ENCODE measurements around the gene DBNL.

DNA sequence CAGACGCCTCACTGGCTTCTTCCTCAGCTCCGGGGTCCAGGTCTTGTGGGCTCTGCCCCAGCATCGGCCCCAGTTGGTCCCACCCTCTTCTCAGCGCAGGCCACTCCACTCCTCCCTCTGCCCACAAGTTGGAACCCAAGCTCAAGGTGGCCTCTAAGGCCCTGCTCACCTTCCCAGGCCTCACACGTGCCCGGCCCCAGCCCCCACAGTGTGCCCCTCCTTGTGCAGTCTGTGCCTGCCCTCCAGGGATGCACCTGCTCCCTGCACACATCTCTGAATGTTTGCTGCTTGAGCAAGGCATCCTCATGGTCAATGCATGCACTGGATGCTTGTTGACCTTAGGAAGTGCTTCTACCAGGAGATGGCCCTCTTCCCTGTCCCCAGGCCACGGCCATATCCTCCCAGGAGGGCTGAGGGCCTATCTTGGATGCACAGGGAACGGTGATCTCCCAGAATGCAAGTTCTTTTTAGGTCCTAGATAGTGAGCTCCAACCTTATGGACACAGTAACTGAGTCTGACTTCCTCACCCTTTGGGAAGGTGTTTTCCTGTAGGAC lies 51.9 kb downstream of the DBNL start:
- TF ChIP-seq, protein P1, sequence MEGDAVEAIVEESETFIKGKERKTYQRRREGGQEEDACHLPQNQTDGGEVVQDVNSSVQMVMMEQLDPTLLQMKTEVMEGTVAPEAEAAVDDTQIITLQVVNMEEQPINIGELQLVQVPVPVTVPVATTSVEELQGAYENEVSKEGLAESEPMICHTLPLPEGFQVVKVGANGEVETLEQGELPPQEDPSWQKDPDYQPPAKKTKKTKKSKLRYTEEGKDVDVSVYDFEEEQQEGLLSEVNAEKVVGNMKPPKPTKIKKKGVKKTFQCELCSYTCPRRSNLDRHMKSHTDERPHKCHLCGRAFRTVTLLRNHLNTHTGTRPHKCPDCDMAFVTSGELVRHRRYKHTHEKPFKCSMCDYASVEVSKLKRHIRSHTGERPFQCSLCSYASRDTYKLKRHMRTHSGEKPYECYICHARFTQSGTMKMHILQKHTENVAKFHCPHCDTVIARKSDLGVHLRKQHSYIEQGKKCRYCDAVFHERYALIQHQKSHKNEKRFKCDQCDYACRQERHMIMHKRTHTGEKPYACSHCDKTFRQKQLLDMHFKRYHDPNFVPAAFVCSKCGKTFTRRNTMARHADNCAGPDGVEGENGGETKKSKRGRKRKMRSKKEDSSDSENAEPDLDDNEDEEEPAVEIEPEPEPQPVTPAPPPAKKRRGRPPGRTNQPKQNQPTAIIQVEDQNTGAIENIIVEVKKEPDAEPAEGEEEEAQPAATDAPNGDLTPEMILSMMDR (IDR thresholded peaks at IDR 0.05; ENCODE audit: insufficient read depth, low read length, poor library complexity, severe bottlenecking): no peak
- no peak for TF ChIP-seq EZH2phosphoT487 (conservative IDR thresholded peaks at IDR 0.05; ENCODE audit: low read length)

Measured in SU-DHL-6 (cell line).